Stomach smooth muscle (tissue), 2 donors: ENCODE measurements around the gene MAGEA11.
"Not testable (repeated sequence)": the region's sequence is repeated elsewhere in the genome, so short reads cannot be mapped to it uniquely, and the experiment has no call there.

Source experiments
- H3K27ac ChIP-seq: one replicate; pipeline ENCODE4 v1.7.0; 2013; ENCODE audit warnings: mild to moderate bottlenecking, low read length, inconsistent platforms
- H3K27me3 ChIP-seq, 2 donors: one replicate each; pipeline ENCODE4 v1.7.0; 2013; ENCODE audit warnings: low read length in 2 of 2; ENCODE audit not compliant: insufficient read depth in 2 of 2, control insufficient read depth in 1 of 2
- H3K36me3 ChIP-seq, 2 donors: one replicate each; pipeline ENCODE4 v1.7.0; 2013; ENCODE audit warnings: low read length in 2 of 2; ENCODE audit not compliant: control insufficient read depth in 2 of 2, insufficient read depth in 2 of 2
- H3K4me1 ChIP-seq: one replicate; pipeline ENCODE4 v1.7.0; 2013; ENCODE audit warnings: low read length; ENCODE audit not compliant: control insufficient read depth, insufficient read depth
- H3K4me3 ChIP-seq, 2 donors: one replicate each; pipeline ENCODE4 v1.7.0; 2013; ENCODE audit warnings: low read length in 2 of 2
- H3K9ac ChIP-seq, 2 donors: one replicate each; pipeline ENCODE4 v1.7.0; 2013; ENCODE audit warnings: low read length in 2 of 2, mild to moderate bottlenecking in 1 of 2
- H3K9me3 ChIP-seq, 2 donors: one replicate each; pipeline ENCODE4 v1.7.0; 2013; ENCODE audit warnings: low read length in 2 of 2; ENCODE audit not compliant: control insufficient read depth in 2 of 2
- donor health status: healthy.
- donor health status: Pancreatic carcinoma.

MAGEA11 gene

DNA sequence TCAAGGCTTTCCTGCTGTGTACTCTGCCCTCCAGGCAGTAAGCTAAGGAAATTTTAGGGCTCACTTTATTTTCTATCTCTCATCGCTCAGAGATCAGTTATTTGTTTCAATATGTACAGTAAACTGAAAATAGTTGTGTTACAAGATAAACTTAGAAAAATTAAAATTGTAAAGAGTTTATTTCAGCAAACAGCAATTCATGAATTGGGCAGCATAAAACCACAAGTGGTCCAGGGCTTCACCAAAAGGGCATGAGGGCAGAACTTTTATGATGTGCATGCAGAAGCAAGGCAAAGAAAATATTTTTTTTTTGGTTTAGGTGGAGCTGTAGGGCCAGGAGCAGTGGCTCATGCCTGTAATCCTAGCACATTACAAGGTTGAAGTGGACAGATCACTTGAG is 20.1 kb upstream of the MAGEA11 start:
- no peaks in the 10 kb centered on the region for H3K27me3 ChIP-seq
- no peaks in the 10 kb centered on the region for H3K4me1 ChIP-seq
- H3K9me3 ChIP-seq, result no peaks in the 10 kb centered on the region
- H3K36me3 ChIP-seq, result no peaks in the 10 kb centered on the region
- H3K27ac ChIP-seq, result no peak overlapping the region
- H3K4me3 ChIP-seq, result no peak overlapping the region
- no peak overlapping the region for H3K9ac ChIP-seq

DNA sequence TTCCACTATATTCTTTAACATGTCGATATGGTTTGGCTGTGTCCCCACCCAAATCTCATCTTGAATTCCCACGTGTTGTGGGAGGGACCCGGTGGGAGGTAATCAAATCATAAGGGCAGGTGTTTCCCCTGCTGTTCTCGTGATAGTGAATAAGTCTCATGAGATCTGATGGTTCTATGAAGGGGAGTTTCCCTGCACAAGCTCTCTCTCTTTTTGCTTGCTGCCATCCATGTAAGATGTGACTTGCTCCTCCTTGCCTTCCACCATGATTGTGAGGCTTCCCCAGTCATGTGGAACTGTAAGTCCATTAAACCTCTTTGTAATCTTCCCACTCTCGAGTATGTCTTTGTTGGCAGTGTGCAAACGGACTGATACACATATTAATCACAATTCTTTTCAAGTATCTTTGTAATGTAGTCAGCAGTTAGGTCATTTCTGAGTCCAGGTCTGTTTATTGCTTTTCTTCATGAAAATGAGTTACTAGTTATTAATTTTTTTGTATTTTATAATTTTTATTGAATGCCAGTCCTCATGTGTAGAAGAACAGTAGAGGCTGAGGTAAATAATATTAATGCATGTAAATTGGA is 19.1 kb upstream of the MAGEA11 start:
- H3K4me1 ChIP-seq, H3K36me3 ChIP-seq, H3K4me3 ChIP-seq: not testable (repeated sequence)

DNA sequence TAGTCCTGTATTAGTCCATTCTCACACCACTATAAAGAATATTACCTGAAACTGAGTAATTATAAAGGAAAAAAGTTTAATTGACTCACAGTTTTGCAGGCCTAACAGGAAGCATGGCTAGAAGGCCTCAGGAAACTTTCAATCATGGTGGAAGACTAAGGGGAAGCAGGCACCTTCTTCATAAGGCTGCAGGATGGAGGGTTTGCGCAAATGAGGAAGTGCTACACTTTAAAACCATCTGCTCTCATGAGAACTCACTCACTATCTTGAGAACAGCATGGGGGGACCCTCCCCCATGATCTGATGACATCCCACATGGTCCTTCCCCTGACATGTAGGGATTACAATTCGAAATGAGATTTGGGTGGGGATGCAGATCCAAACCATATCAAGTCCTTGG is 12.1 kb upstream of the MAGEA11 start:
- Histone ChIP-seq H3K4me1 (no peaks in the 10 kb centered on the region), H3K4me3 (no peak overlapping the region), H3K27ac (no peak overlapping the region), H3K36me3 (no peaks in the 10 kb centered on the region), H3K9ac (no peak overlapping the region), H3K27me3 (no peaks in the 10 kb centered on the region), H3K9me3 (no peaks in the 10 kb centered on the region)

More for the DNA sequence above, 19.1 kb upstream of the MAGEA11 start:
- H3K9ac ChIP-seq, H3K27ac ChIP-seq, H3K27me3 ChIP-seq, H3K9me3 ChIP-seq: not testable (repeated sequence)

DNA sequence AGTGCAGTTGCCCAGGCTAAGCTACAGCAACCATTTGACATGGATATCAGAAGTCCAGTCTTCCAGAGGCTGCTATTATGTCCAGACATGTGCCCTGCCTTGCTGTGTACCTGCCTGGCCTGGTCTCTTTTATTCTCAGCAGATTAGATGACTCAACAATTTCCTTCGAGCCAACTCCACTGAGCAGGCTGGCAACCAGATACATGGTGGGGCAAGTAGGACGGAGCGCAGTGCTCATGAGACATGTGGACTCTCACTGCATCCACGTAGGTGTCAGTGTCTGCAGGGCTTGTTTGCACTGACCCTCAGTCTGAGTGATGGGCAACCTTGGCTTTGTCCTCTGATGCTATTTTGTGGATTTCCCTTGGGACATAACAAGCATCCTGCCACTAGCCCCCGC is 7.2 kb upstream of the MAGEA11 start:
- H3K27ac ChIP-seq, result no peak overlapping the region
- H3K4me3 ChIP-seq, result no peak overlapping the region
- no peaks in the 10 kb centered on the region for H3K9me3 ChIP-seq
- no peak overlapping the region for H3K9ac ChIP-seq
- H3K36me3 ChIP-seq, result no peaks in the 10 kb centered on the region
- no peaks in the 10 kb centered on the region for H3K27me3 ChIP-seq
- H3K4me1 ChIP-seq, result no peaks in the 10 kb centered on the region

DNA sequence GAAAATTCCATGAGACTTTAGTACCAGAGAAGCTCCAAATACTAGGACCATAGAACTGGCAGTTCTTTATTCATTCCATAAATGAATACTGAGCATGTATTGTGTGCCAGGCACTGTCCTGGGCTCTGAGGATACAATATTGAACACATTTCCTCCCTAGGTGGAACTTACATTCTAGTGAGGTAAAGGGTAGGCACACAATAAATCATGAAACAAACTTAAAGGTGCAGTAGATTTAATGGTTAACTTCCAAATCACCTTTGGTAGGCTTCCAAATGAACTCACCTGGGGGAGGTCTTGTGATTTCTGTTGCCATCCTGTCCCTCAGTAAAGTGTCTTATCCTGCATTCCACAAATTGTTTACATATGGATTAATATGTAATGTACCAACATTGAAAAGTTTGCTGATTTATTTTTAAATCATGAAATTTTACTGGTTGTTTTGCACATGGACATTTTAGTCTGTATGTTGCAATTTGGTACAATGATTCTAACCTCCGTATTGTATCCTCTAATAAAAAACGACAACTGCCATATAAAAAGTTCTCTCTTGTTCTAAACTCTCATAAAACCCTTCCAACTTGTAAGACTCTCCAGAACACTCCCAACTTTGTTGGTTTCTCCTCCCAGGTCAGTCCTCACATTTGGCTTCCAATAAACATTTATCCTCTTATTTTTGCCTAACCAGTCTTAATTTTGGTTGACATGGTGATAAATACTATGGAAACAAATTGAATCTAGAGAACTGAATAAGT is 4.5 kb upstream of the MAGEA11 start:
- H3K27ac ChIP-seq, result no peak overlapping the region
- no peak overlapping the region for H3K9ac ChIP-seq
- no peaks in the 10 kb centered on the region for H3K4me1 ChIP-seq
- no peaks in the 10 kb centered on the region for H3K27me3 ChIP-seq
- H3K4me3 ChIP-seq, result no peak overlapping the region
- H3K9me3 ChIP-seq, result no peaks in the 10 kb centered on the region
- no peaks in the 10 kb centered on the region for H3K36me3 ChIP-seq

DNA sequence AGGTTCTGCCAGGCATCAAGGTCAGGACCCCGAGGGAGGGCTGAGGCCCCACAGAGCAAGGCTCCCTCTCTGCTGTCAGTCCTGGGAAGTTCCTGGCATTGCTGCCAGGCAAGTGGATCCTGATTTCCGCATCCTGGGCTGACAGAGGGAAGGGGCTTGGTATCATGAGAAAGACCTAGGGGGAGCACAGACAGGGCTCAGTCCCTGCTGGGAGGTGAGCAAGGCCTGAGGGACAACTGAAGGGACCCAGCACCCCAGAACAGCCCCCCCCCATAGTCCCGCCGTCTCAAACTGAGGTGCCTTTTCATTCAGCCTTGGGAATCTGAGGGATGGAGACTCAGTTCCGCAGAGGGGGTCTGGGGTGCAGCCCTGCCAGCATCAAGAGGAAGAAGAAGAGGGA is 971 bp downstream of the MAGEA11 start:
- Histone ChIP-seq H3K36me3 (no peaks in the 10 kb centered on the region), H3K27me3 (peaks cover 0 to 3% of the 10 kb centered on the region in 2 donors), H3K27ac (no peak overlapping the region), H3K9ac (no peak overlapping the region), H3K4me3 (no peak overlapping the region), H3K4me1 (no peaks in the 10 kb centered on the region), H3K9me3 (no peaks in the 10 kb centered on the region)

DNA sequence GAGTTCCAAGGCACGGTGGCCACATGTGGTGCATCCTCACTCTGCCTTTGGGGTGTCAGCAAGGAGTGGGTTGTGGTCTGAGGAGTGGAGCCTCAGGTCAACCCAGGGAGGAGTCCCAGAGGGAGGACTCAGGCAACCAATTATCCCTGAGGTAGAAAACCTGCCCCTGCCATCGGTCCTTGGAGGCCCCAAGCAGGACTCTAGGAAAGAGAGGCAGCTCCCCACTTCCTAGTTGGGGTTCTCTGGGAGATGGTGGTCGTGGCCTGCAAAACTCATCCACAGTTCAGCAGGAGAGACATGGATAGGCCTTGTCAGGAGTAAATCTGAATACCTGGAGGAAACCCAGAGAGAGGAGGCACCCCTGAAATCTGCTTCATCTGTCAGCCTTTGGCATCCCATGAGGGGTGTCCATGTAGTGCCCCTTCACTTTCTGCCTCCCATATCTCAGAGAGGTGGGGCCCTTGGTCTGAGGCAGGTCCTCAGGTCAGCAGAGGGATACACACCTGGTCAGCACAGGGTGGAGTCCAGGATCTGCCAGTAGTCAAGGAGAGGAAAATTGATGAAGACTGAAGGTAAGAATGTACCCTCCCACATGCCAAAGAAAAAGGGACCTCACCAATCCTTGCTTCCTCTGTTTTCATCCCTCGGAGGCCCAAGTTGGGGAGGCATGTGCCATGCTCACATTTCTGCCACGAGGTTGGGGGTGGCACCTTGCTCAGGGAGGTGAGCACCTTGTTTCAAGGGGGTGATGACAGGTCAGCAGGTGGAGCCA is 1.6 kb downstream of the MAGEA11 start:
- Histone ChIP-seq H3K4me1 (no peaks in the 10 kb centered on the region), H3K4me3 (no peak overlapping the region), H3K27ac (no peak overlapping the region), H3K36me3 (no peaks in the 10 kb centered on the region), H3K27me3 (peaks cover 0 to 3% of the 10 kb centered on the region in 2 donors), H3K9me3 (no peaks in the 10 kb centered on the region), H3K9ac (no peak overlapping the region)

DNA sequence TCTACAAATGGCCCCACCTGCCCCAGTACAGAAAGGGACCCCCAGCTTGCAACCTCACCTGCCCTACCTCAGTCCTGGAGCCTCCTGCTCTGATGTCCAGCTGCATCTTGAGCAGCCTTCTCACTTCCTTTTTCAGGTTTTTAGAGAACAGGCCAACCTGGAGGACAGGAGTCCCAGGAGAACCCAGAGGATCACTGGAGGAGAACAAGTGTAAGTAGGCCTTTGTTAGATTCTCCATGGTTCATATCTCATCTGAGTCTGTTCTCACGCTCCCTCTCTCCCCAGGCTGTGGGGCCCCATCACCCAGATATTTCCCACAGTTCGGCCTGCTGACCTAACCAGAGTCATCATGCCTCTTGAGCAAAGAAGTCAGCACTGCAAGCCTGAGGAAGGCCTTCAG is 3.6 kb downstream of the MAGEA11 start:
- Histone ChIP-seq H3K9ac (no peak overlapping the region), H3K27me3 (peaks cover 0 to 5% of the 10 kb centered on the region in 2 donors)

DNA sequence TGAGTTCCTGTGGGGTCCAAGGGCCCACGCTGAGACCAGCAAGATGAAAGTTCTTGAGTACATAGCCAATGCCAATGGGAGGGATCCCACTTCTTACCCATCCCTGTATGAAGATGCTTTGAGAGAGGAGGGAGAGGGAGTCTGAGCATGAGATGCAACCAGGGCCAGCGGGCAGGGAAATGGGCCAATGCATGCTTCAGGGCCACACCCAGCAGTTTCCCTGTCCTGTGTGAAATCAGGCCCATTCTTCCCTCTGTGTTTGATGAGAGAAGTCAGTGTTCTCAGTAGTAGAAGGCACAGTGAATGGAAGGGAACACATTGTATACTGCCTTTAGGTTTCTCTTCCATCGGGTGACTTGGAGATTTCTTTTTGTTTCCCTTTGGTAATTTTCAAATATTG is 4.8 kb downstream of the MAGEA11 start:
- H3K27me3 ChIP-seq, result peaks cover 0 to 5% of the 10 kb centered on the region in 2 donors
- no peaks in the 10 kb centered on the region for H3K9me3 ChIP-seq
- H3K36me3 ChIP-seq, result no peaks in the 10 kb centered on the region
- no peak overlapping the region for H3K27ac ChIP-seq
- no peak overlapping the region for H3K4me3 ChIP-seq
- H3K4me1 ChIP-seq, result no peaks in the 10 kb centered on the region
- no peak overlapping the region for H3K9ac ChIP-seq

More for the DNA sequence above, 3.6 kb downstream of the MAGEA11 start:
- no peak overlapping the region for H3K27ac ChIP-seq
- no peaks in the 10 kb centered on the region for H3K36me3 ChIP-seq
- H3K9me3 ChIP-seq, result no peaks in the 10 kb centered on the region
- no peak overlapping the region for H3K4me3 ChIP-seq
- H3K4me1 ChIP-seq, result no peaks in the 10 kb centered on the region

DNA sequence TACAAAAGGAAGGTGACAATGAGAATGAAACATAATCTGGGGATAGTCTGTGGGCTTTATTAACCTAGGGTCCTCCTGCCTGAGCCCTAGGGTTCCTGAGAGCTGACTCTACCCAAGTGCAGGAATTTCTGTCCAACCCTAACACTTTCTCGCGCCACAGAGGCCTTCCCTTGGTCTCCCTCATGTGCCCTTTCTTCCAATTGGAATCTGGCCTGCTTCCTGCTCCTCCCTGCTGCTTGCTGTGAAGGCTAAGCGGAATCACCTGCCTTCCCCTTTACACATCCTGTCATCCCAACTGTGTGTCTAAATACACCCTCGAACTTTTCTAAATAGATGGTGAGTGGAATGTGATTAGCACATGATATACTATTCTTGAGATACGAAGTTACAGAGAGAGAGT is 5.9 kb downstream of the MAGEA11 start:
- Histone ChIP-seq H3K9ac (no peak overlapping the region), H3K4me1 (no peaks in the 10 kb centered on the region), H3K27me3 (peaks cover 0 to 5% of the 10 kb centered on the region in 2 donors), H3K4me3 (no peak overlapping the region), H3K9me3 (no peaks in the 10 kb centered on the region), H3K36me3 (no peaks in the 10 kb centered on the region), H3K27ac (no peak overlapping the region)

DNA sequence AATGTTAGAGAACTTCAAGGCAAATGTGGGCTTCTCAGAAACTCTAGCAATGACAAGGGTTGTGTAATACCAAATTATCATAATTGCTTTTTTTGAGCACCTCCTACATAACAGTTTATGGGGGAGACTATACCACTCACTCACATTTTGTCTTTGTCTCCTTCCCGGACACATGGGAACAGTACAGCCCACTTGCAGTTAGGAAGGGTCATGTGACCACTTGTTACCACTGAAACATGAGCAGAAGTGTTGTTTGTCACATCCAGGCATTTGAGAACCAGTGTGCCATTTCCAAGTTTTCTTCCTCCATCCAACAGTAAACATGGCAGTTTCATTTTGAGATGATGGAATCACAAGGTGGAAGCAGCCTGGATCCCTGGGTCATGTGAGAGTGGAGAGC is 6.9 kb downstream of the MAGEA11 start:
- Histone ChIP-seq H3K27ac (no peak overlapping the region), H3K9me3 (no peaks in the 10 kb centered on the region), H3K27me3 (peaks cover 0 to 3% of the 10 kb centered on the region in 2 donors), H3K4me3 (no peak overlapping the region), H3K36me3 (no peaks in the 10 kb centered on the region), H3K4me1 (no peaks in the 10 kb centered on the region), H3K9ac (no peak overlapping the region)
